ENCODE measurements around the gene FKRP. TPM values are rescaled to one million over a fixed set of nuclear protein-coding genes. Genes with fewer than 3 reads are reported as not detected.
"Not testable (repeated sequence)": the region's sequence is repeated elsewhere in the genome, so short reads cannot be mapped to it uniquely, and the experiment has no call there.

The FKRP gene
- total RNA-seq, 6 experiments from 2014 or later = 31.4 to 36.8 (median 33.2) TPM

GRCh38 chr19:46797881-46798280, 52.0 kb downstream of the FKRP start:
- Mint-ChIP-seq H3K27me3 (ENCODE audit: insufficient read depth) (peaks cover 2% of the 10 kb centered on the region), H3K4me1 (ENCODE audit: low read depth) (peaks cover 11% of the 10 kb centered on the region), H3K36me3 (ENCODE audit: low read depth) (no peaks in the 10 kb centered on the region), H3K9me3 (no peaks in the 10 kb centered on the region), H3K4me3 (no peak overlapping the region), H3K27ac (no peak overlapping the region)
- no peak for DNase-seq
- TF ChIP-seq, protein P1, sequence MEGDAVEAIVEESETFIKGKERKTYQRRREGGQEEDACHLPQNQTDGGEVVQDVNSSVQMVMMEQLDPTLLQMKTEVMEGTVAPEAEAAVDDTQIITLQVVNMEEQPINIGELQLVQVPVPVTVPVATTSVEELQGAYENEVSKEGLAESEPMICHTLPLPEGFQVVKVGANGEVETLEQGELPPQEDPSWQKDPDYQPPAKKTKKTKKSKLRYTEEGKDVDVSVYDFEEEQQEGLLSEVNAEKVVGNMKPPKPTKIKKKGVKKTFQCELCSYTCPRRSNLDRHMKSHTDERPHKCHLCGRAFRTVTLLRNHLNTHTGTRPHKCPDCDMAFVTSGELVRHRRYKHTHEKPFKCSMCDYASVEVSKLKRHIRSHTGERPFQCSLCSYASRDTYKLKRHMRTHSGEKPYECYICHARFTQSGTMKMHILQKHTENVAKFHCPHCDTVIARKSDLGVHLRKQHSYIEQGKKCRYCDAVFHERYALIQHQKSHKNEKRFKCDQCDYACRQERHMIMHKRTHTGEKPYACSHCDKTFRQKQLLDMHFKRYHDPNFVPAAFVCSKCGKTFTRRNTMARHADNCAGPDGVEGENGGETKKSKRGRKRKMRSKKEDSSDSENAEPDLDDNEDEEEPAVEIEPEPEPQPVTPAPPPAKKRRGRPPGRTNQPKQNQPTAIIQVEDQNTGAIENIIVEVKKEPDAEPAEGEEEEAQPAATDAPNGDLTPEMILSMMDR (IDR thresholded peaks at IDR 0.05) = no peak

DNA sequence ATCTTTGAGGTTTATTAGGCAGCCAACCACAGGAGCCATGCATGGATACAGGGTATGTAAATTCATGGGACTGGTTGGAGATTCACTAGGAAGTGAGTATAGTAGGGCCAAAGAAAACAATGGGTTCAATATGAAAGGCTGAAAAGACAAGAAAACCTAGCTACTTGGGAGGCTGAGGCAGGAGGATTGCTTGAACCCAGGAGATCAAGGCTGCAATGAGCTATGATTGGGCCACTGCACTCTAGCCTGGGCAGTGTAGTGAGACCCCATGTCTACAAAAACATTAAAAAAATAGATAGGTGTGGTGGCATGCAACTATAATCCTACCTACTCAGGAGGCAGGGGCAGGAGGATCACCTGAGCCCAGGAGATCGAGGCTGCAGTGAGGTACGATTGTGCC, 52.9 kb downstream of the FKRP start:
- Mint-ChIP-seq H3K4me1 (ENCODE audit: low read depth) (peaks cover 3% of the 10 kb centered on the region), H3K27me3 (ENCODE audit: insufficient read depth) (peaks cover 2% of the 10 kb centered on the region), H3K9me3 (no peaks in the 10 kb centered on the region), H3K27ac (no peak overlapping the region), H3K4me3 (no peak overlapping the region), H3K36me3 (ENCODE audit: low read depth) (no peaks in the 10 kb centered on the region)
- TF ChIP-seq, protein P1 (IDR thresholded peaks at IDR 0.05) = no peak
- DNase-seq = no peak

- no peak overlapping the region for H3K27ac Mint-ChIP-seq
- no peak for DNase-seq
- H3K4me3 Mint-ChIP-seq = no peak overlapping the region
- TF ChIP-seq, protein P1 (IDR thresholded peaks at IDR 0.05) = no peak
- H3K9me3 Mint-ChIP-seq = no peaks in the 10 kb centered on the region
- no peaks in the 10 kb centered on the region for H3K36me3 Mint-ChIP-seq (ENCODE audit: low read depth)
- H3K27me3 Mint-ChIP-seq (ENCODE audit: insufficient read depth) = no peaks in the 10 kb centered on the region; the same call in 1 of the 2 replicates
- H3K4me1 Mint-ChIP-seq (ENCODE audit: low read depth) = no peaks in the 10 kb centered on the region
Measured at GRCh38 chr19:46802152-46802551, 56.3 kb downstream of the FKRP start.

- Mint-ChIP-seq H3K9me3 (no peaks in the 10 kb centered on the region), H3K4me1 (ENCODE audit: low read depth) (no peaks in the 10 kb centered on the region), H3K27ac (no peak overlapping the region), H3K4me3 (no peak overlapping the region), H3K27me3 (ENCODE audit: insufficient read depth) (no peaks in the 10 kb centered on the region), H3K36me3 (ENCODE audit: low read depth) (no peaks in the 10 kb centered on the region)
- no peak for DNase-seq
- TF ChIP-seq, protein P1 (IDR thresholded peaks at IDR 0.05) = no peak
Measured at GRCh38 chr19:46803555-46803954, 57.7 kb downstream of the FKRP start.

GRCh38 chr19:46804432-46804831, 58.6 kb downstream of the FKRP start:
- H3K4me1 Mint-ChIP-seq (ENCODE audit: low read depth); H3K4me3 Mint-ChIP-seq; H3K27me3 Mint-ChIP-seq (ENCODE audit: insufficient read depth); H3K27ac Mint-ChIP-seq; H3K9me3 Mint-ChIP-seq; H3K36me3 Mint-ChIP-seq (ENCODE audit: low read depth); DNase-seq: not testable (repeated sequence)

GRCh38 chr19:46806656-46807055, 60.8 kb downstream of the FKRP start:
- no peaks in the 10 kb centered on the region for H3K9me3 Mint-ChIP-seq
- no peak for DNase-seq
- H3K27ac Mint-ChIP-seq = no peak overlapping the region
- H3K4me1 Mint-ChIP-seq (ENCODE audit: low read depth) = no peaks in the 10 kb centered on the region
- H3K36me3 Mint-ChIP-seq (ENCODE audit: low read depth) = no peaks in the 10 kb centered on the region
- H3K4me3 Mint-ChIP-seq = no peak overlapping the region
- TF ChIP-seq, protein P1 (IDR thresholded peaks at IDR 0.05) = no peak
- no peaks in the 10 kb centered on the region for H3K27me3 Mint-ChIP-seq (ENCODE audit: insufficient read depth)

Small RNAs within 50 kb of the gene (microRNA-seq; reads per million reads assigned to microRNA genes)
- 10.8 reads per million, percentile 12 among the genes with 10 or more reads in this experiment for gene MIR320E

Other genes starting within 250 kb of the FKRP start
- gene CALM3, start 144.7 kb upstream of the FKRP start, total RNA-seq (2021; fragmentation: NEBNext Ultra II Directional; extraction: Animal tissue kit (Norgen Biotek cat#: 25700)) = 100 to 1,000 TPM; 445 to 561 (median 538) TPM
- gene PTGIR, start 121.0 kb upstream of the FKRP start, total RNA-seq (2021; fragmentation: NEBNext Ultra II Directional; extraction: Animal tissue kit (Norgen Biotek cat#: 25700)) = 10 to 100 TPM; 16.0 to 26.6 (median 17.9) TPM
- gene GNG8, start 109.9 kb upstream of the FKRP start, total RNA-seq (2021; fragmentation: NEBNext Ultra II Directional; extraction: Animal tissue kit (Norgen Biotek cat#: 25700)) = not detected
- gene DACT3, start 84.9 kb upstream of the FKRP start, total RNA-seq (2021; fragmentation: NEBNext Ultra II Directional; extraction: Animal tissue kit (Norgen Biotek cat#: 25700)) = 10 to 100 TPM; 12.6 to 17.2 (median 15.5) TPM
- gene PRKD2, start 28.9 kb upstream of the FKRP start, total RNA-seq (2021; fragmentation: NEBNext Ultra II Directional; extraction: Animal tissue kit (Norgen Biotek cat#: 25700)) = 10 to 100 TPM; 35.3 to 42.2 (median 38.4) TPM
- gene STRN4, start 393 bp downstream of the FKRP start, total RNA-seq (2021; fragmentation: NEBNext Ultra II Directional; extraction: Animal tissue kit (Norgen Biotek cat#: 25700)) = 10 to 100 TPM; 53.6 to 60.8 (median 58.3) TPM
- 100 to 1,000 TPM; 263 to 310 (median 281) TPM for gene SLC1A5, start 42.5 kb downstream of the FKRP start, total RNA-seq (2021; fragmentation: NEBNext Ultra II Directional; extraction: Animal tissue kit (Norgen Biotek cat#: 25700))
- 100 to 1,000 TPM; 416 to 479 (median 463) TPM for gene AP2S1, start 104.8 kb downstream of the FKRP start, total RNA-seq (2021; fragmentation: NEBNext Ultra II Directional; extraction: Animal tissue kit (Norgen Biotek cat#: 25700))
- gene ARHGAP35, start 114.9 kb downstream of the FKRP start, total RNA-seq (2021; fragmentation: NEBNext Ultra II Directional; extraction: Animal tissue kit (Norgen Biotek cat#: 25700)) = 10 to 100 TPM; 51.9 to 69.8 (median 63.4) TPM

All from HFFc6 (cell line).